Tibial nerve (tissue), 4 donors: Measurements from ENCODE around the gene KIAA1143.

Source experiments
- CTCF ChIP-seq, 5 experiments: fragments of 200-600 bp in 3 of 5; fragments of 450-650 bp in 2 of 5; sonication (generic) in 3 of 5; IDR thresholded peaks; one replicate each; pipeline ENCODE4 v1.5.1; 2016 to 2019; ENCODE audit warnings: antibody characterized with exemption in 5 of 5, mild to moderate bottlenecking in 3 of 5, moderate library complexity in 2 of 5
- EP300 ChIP-seq, 2 donors: sonication (generic); formaldehyde crosslinking; IDR thresholded peaks; one replicate each; pipeline ENCODE4 v1.6.1; 2017; ENCODE audit warnings: antibody characterized with exemption in 2 of 2, mild to moderate bottlenecking in 1 of 2
- POLR2A ChIP-seq, 2 donors: fragments of 450-650 bp; IDR thresholded peaks; one replicate each; pipeline ENCODE4 v1.6.1; 2017; ENCODE audit warnings: antibody characterized with exemption in 2 of 2, mild to moderate bottlenecking in 2 of 2, moderate library complexity in 2 of 2

GRCh38 chr3:44802011-44802410, 40.6 kb upstream of the KIAA1143 start:
- TF ChIP-seq POLR2A (IDR thresholded peaks at IDR 0.05), result no peak
- no peak for TF ChIP-seq CTCF (IDR thresholded peaks at IDR 0.05)
- no peak for TF ChIP-seq EP300 (IDR thresholded peaks at IDR 0.05)
